Testis (tissue), 2 donors: Measurements from ENCODE around the gene CDCP1.

ENCODE experiments used
- CTCF ChIP-seq, 3 experiments: fragments of 450-650 bp in 2 of 3; fragments of 200-600 bp in 1 of 3; sonication (generic) in 1 of 3; IDR thresholded peaks; one replicate each; pipeline ENCODE4 v1.5.1; 2016 to 2019; ENCODE audit warnings: antibody characterized with exemption in 3 of 3, mild to moderate bottlenecking in 2 of 3, moderate library complexity in 1 of 3
- POLR2A ChIP-seq: fragments of 450-650 bp; IDR thresholded peaks from one replicate; pipeline ENCODE4 v1.6.1; 2017; ENCODE audit warnings: antibody characterized with exemption, mild to moderate bottlenecking, moderate library complexity

GRCh38 chr3:45088543-45089358 is 57.4 kb downstream of the CDCP1 start:
- no peak for TF ChIP-seq CTCF (IDR thresholded peaks at IDR 0.05)
- TF ChIP-seq POLR2A = no peak
